ENCODE data around the gene DENND1A.

GRCh38 chr9:123959787-123960186 lies 29.9 kb upstream of the DENND1A start:
- no peak for TF ChIP-seq CTCF (IDR thresholded peaks at IDR 0.05)
- no peak for TF ChIP-seq POLR2AphosphoS5 (IDR thresholded peaks at IDR 0.05; ENCODE audit: low read depth, low read length)
- TF ChIP-seq REST (IDR thresholded peaks at IDR 0.05; ENCODE audit: insufficient read depth in 1 of 2, low read depth in 2 of 2, low read length in 1 of 2), result no peak
- TF ChIP-seq SIN3A (IDR thresholded peaks at IDR 0.05; ENCODE audit: borderline replicate concordance, insufficient read depth, low read depth, low read length), result no peak
- no peak for TF ChIP-seq TCF7L2 (IDR thresholded peaks at IDR 0.05; ENCODE audit: low read depth, low read length)
